ENCODE results near the gene CCDC116.

DNA sequence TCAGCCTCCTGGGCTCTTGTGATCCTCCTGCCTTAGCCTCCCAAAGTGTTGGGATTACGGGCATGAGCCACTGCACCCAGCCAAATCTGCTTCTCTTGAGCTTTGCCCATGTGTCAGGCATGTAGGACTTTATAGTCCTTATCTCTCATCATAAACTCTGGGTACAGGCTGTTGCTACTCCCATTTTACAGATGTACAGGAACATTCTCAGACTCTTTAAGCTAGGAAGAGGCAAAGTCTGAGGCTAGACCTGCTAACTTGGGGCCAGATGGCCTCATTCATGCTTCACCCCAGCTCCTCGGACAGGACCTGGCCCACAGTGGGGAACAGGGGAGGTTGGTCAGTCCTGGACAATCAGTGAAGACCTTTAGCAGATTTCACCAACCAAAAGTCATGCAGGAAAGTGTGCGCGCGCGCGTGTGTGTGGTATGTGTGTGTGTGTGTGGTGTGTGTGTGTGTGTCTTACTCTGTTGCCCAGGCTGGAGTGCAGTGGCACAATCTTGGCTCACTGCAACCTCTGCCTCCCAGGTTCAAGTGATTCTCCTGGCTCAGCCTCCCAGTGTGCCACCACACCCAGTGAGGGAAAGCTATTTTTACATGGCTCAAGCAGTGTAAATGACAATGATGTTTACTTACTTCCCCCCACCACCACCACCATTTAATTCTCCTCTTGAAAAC, 26.5 kb upstream of the CCDC116 start:
- TF ChIP-seq EZH2phosphoT487 (IDR thresholded peaks at IDR 0.05; ENCODE audit: insufficient read depth, low read depth): no peak
- TF ChIP-seq EZH2 (IDR thresholded peaks at IDR 0.05; ENCODE audit: insufficient read depth, poor library complexity, severe bottlenecking): no peak
